Lower lobe of right lung (tissue), 2 donors: ENCODE data around the gene PPP1R3C. TPM values are rescaled to one million over a fixed set of nuclear protein-coding genes. Genes with fewer than 3 reads are reported as not detected.

Experiments used
- ATAC-seq, 2 donors: fragments of 200-7000 bp; cut with Tn5 transposase; one replicate each; pipeline ENCODE4 v1.9.1; 2020 to 2022; ENCODE audit warnings: mild to moderate bottlenecking in 2 of 2, moderate library complexity in 2 of 2
- DNase-seq: peaks from one replicate; pipeline ENCODE4 v3.0.0-alpha.2; 2020
- H3K27ac ChIP-seq: fragments of 200-600 bp; one replicate; pipeline ENCODE4 v1.8.0; 2022
- H3K27me3 ChIP-seq: fragments of 200-600 bp; one replicate; pipeline ENCODE4 v1.8.0; 2022; ENCODE audit warnings: low read depth
- H3K36me3 ChIP-seq: fragments of 200-600 bp; one replicate; pipeline ENCODE4 v1.8.0; 2022; ENCODE audit warnings: mild to moderate bottlenecking
- H3K4me1 ChIP-seq: fragments of 200-600 bp; one replicate; pipeline ENCODE4 v1.8.0; 2022
- H3K4me3 ChIP-seq: fragments of 200-600 bp; one replicate; pipeline ENCODE4 v1.8.0; 2022; ENCODE audit warnings: mild to moderate bottlenecking
- H3K9me3 ChIP-seq: fragments of 200-600 bp; one replicate; pipeline ENCODE4 v1.8.0; 2022
- CTCF ChIP-seq: fragments of 200-600 bp; IDR thresholded peaks from one replicate; pipeline ENCODE4 v1.8.0; 2022; ENCODE audit warnings: antibody characterized with exemption, mild to moderate bottlenecking
- intact Hi-C: fragments of 100-400 bp; cut with DNase I; formaldehyde crosslinking; loops from one replicate; pipeline ENCODE4 v1.11.0; 2022
- total RNA-seq: library from RNA; stranded (reverse); fragmentation: NEBNext Ultra II Directional; extraction: Animal tissue kit (Norgen Biotek cat#: 25700); gene quantifications from one replicate; pipeline ENCODE4 v1.2.1, GENCODE V29; 2021
- donor health status: DM: no; HTN: yes; CAD: no; lungs with severe emphysema.

The PPP1R3C gene
- total RNA-seq, 1 donor from 2014 or later: 10.8 TPM

- H3K36me3 ChIP-seq: peaks cover 9% of the 10 kb centered on the region
- H3K9me3 ChIP-seq: no peaks in the 10 kb centered on the region
- H3K4me1 ChIP-seq: peaks cover 8% of the 10 kb centered on the region
- no peak for ATAC-seq
- intact Hi-C loops: no loop called here
- no peak for DNase-seq
- no peak for TF ChIP-seq CTCF
- no peak overlapping the region for H3K27ac ChIP-seq
- H3K27me3 ChIP-seq: peaks cover 6% of the 10 kb centered on the region
- H3K4me3 ChIP-seq: peak overlapping the region; percentile 62
These were observed 4.5 kb downstream of the PPP1R3C start for GRCh38 chr10:91628383-91628782.

- TF ChIP-seq CTCF: no peak
- Histone ChIP-seq H3K4me1 (no peaks in the 10 kb centered on the region), H3K4me3 (no peak overlapping the region), H3K9me3 (peaks cover 5% of the 10 kb centered on the region), H3K36me3 (peaks cover 9% of the 10 kb centered on the region), H3K27me3 (no peaks in the 10 kb centered on the region), H3K27ac (no peak overlapping the region)
- intact Hi-C loops: no loop called here
- no peak for DNase-seq
- ATAC-seq: no peak
These were observed 5.3 kb downstream of the PPP1R3C start for GRCh38 chr10:91627344-91628102.

- no peak for TF ChIP-seq CTCF
- ATAC-seq: no peak
- no peak overlapping the region for H3K27ac ChIP-seq
- H3K36me3 ChIP-seq: peaks cover 9% of the 10 kb centered on the region
- no peaks in the 10 kb centered on the region for H3K27me3 ChIP-seq
- H3K4me1 ChIP-seq: no peaks in the 10 kb centered on the region
- DNase-seq: no peak
- H3K4me3 ChIP-seq: no peak overlapping the region
- H3K9me3 ChIP-seq: peaks cover 5% of the 10 kb centered on the region
- intact Hi-C loops: no loop called here
These were observed 5.9 kb downstream of the PPP1R3C start for GRCh38 chr10:91626936-91627335.

GRCh38 chr10:91624633-91625032 is 8.2 kb downstream of the PPP1R3C start:
- Histone ChIP-seq H3K36me3 (no peaks in the 10 kb centered on the region), H3K4me1 (no peaks in the 10 kb centered on the region), H3K4me3 (no peak overlapping the region), H3K27me3 (no peaks in the 10 kb centered on the region), H3K27ac (no peak overlapping the region), H3K9me3 (peaks cover 5% of the 10 kb centered on the region)
- intact Hi-C loops: no loop called here
- no peak for ATAC-seq
- no peak for TF ChIP-seq CTCF
- no peak for DNase-seq

GRCh38 chr10:91622601-91623000 is 10.3 kb downstream of the PPP1R3C start:
- no peak for ATAC-seq
- no peak overlapping the region for H3K4me3 ChIP-seq
- no peak for DNase-seq
- intact Hi-C loops: no loop called here
- H3K9me3 ChIP-seq: peaks cover 5% of the 10 kb centered on the region
- no peaks in the 10 kb centered on the region for H3K36me3 ChIP-seq
- no peaks in the 10 kb centered on the region for H3K4me1 ChIP-seq
- H3K27me3 ChIP-seq: no peaks in the 10 kb centered on the region
- H3K27ac ChIP-seq: no peak overlapping the region
- no peak for TF ChIP-seq CTCF
